Progenitor cell of endocrine pancreas (in vitro differentiated cells): ENCODE measurements around the gene MT3. TPM values are rescaled to one million over a fixed set of nuclear protein-coding genes. Genes with fewer than 3 reads are reported as not detected.

Experiments used
- DNase-seq: peaks from one replicate; pipeline ENCODE4 v3.0.0; 2021; ENCODE audit warnings: low spot score; ENCODE audit not compliant: unreplicated experiment
- H3K27ac Mint-ChIP-seq: 2 replicates; pipeline ENCODE4 v1.8.0; 2021; ENCODE audit warnings: mild to moderate bottlenecking, moderate library complexity, mixed read lengths
- H3K27me3 Mint-ChIP-seq: 2 replicates; pipeline ENCODE4 v1.8.0; 2021; ENCODE audit warnings: mixed read lengths
- H3K36me3 Mint-ChIP-seq: 2 replicates; pipeline ENCODE4 v1.8.0; 2022; ENCODE audit warnings: mixed read lengths; ENCODE audit not compliant: insufficient read depth
- H3K4me1 Mint-ChIP-seq: 2 replicates; pipeline ENCODE4 v1.8.0; 2021; ENCODE audit warnings: low read depth, mixed read lengths
- H3K4me3 Mint-ChIP-seq: 2 replicates; pipeline ENCODE4 v1.8.0; 2021; ENCODE audit warnings: low read depth, mild to moderate bottlenecking, moderate library complexity, mixed read lengths
- H3K9me3 Mint-ChIP-seq: 2 replicates; pipeline ENCODE4 v1.8.0; 2021; ENCODE audit warnings: low read depth, mixed read lengths
- total RNA-seq: library from RNA; stranded (reverse); gene quantifications from 2 replicates; pipeline ENCODE4 v1.2.1, GENCODE V29; 2021
- TF ChIP-seq, protein P1 (sequence below): fragments of 200-600 bp; sonication (generic); IDR thresholded peaks from one replicate; pipeline ENCODE4 v1.5.0; 2021; ENCODE audit warnings: antibody characterized with exemption, mild to moderate bottlenecking; ENCODE audit not compliant: unreplicated experiment

MT3 gene
- total RNA-seq, 1 donor from 2014 or later, result not detected

DNA sequence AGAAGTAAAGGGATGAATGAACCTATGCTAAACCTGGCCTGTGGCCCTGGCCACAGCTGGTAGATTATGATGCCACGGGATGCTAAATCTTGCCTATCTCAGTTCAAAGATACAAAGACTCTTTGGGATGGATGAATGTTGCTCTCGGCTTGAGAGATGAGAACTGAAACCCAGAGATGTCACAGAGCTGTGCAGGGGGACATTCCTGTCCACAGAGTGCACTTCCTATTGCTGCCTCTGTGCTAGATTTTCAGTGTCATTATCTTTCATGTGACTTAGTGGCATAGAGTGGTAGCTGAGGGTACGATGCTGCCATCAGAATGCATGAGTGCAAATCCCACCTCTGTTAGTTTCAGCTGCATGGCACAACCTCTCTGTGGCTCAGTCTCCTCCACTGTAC lies 40.8 kb downstream of the MT3 start:
- DNase-seq, result no peak
- H3K9me3 Mint-ChIP-seq, result no peaks in the 10 kb centered on the region
- TF ChIP-seq, protein P1, sequence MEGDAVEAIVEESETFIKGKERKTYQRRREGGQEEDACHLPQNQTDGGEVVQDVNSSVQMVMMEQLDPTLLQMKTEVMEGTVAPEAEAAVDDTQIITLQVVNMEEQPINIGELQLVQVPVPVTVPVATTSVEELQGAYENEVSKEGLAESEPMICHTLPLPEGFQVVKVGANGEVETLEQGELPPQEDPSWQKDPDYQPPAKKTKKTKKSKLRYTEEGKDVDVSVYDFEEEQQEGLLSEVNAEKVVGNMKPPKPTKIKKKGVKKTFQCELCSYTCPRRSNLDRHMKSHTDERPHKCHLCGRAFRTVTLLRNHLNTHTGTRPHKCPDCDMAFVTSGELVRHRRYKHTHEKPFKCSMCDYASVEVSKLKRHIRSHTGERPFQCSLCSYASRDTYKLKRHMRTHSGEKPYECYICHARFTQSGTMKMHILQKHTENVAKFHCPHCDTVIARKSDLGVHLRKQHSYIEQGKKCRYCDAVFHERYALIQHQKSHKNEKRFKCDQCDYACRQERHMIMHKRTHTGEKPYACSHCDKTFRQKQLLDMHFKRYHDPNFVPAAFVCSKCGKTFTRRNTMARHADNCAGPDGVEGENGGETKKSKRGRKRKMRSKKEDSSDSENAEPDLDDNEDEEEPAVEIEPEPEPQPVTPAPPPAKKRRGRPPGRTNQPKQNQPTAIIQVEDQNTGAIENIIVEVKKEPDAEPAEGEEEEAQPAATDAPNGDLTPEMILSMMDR, result no peak
- no peaks in the 10 kb centered on the region for H3K36me3 Mint-ChIP-seq
- no peak overlapping the region for H3K27ac Mint-ChIP-seq
- H3K27me3 Mint-ChIP-seq, result peaks cover 89% of the 10 kb centered on the region
- peaks cover 10% of the 10 kb centered on the region for H3K4me1 Mint-ChIP-seq
- no peak overlapping the region for H3K4me3 Mint-ChIP-seq

DNA sequence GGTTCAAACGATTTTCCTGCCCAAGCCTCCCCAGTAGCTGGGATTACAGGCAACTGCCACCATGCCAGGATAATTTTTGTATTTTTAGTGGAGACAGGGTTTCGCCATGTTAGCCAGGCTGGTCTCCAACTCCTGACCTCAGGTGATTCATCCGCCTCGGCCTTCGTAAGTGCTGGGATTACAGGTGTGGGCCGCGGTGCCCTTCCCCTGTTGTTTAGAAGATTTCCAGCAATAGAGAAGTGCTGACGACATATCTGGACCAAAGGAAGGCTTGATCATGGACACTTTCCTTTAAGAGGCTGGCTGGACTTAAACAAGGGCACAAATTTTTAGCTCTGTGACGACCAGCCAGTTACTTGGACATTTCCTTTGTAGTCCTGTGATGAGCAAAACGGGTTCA lies 41.9 kb downstream of the MT3 start:
- Mint-ChIP-seq H3K4me1 (peaks cover 7% of the 10 kb centered on the region), H3K4me3 (no peak overlapping the region), H3K9me3 (no peaks in the 10 kb centered on the region), H3K27me3 (peaks cover 88% of the 10 kb centered on the region), H3K36me3 (no peaks in the 10 kb centered on the region), H3K27ac (no peak overlapping the region)
- TF ChIP-seq, protein P1, result no peak
- no peak for DNase-seq

DNA sequence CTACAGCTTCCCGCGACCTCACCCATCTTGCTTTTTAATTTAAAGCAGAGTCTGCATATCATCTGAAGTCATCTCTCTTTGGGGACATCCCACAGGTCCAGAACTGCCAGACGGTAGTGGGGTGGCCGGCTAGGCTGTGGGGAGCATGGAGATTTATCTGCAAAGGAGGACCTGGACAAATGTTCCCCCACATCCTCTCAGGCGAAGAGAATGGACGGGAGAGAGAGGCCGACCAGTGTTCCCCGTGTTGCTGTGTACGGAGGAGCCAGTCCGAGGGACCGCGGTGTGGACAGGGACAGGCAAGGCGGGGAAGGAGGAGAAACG lies 42.5 kb downstream of the MT3 start:
- Mint-ChIP-seq H3K27ac (no peak overlapping the region), H3K4me3 (peak overlapping the region; percentile 52), H3K36me3 (no peaks in the 10 kb centered on the region), H3K27me3 (peaks cover 88% of the 10 kb centered on the region), H3K9me3 (no peaks in the 10 kb centered on the region), H3K4me1 (peaks cover 7% of the 10 kb centered on the region)
- TF ChIP-seq, protein P1, result no peak
- DNase-seq, result no peak

DNA sequence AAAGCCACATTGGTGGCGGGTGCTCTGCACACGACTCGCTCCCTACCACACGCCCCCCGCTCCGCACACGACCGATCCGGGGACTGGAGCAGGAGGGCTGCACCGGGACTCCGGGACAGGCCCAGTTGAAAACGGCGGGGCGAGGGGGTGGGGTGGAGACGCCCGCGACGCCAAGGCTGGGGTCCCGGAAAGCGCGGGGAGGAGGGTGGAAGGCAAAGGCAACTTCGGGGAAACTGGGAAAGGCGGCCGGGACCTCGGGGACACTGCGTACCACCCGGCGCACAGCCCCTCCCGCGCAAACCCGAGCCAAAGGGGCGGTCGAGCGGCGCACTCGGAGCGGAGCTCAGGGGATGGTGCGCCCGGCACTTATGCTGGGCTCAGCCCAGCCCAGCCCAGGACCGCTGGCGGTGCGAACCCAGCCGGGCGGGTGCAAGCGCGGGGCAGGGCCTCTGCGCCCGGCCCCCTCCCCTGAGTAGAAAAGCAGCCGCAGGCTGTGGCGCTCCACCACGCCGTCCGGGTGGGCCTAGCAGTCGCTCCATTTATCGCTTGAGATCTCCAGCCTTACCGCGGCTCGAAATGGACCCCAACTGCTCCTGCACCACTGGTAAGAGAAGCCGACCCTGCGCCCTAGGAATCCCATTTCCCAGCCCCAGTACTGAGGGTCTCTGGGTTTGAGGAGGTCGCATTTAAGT lies 43.0 kb downstream of the MT3 start, which contains the start of gene MT1M:
Gene MT1M, plus strand, starts transcription at position 504 of the 692 bp plus-strand sequence. Its CDS starts 73 bp downstream, at position 577.
- peaks cover 6% of the 10 kb centered on the region for H3K4me1 Mint-ChIP-seq
- TF ChIP-seq, protein P1, result no peak
- no peak for DNase-seq

DNA sequence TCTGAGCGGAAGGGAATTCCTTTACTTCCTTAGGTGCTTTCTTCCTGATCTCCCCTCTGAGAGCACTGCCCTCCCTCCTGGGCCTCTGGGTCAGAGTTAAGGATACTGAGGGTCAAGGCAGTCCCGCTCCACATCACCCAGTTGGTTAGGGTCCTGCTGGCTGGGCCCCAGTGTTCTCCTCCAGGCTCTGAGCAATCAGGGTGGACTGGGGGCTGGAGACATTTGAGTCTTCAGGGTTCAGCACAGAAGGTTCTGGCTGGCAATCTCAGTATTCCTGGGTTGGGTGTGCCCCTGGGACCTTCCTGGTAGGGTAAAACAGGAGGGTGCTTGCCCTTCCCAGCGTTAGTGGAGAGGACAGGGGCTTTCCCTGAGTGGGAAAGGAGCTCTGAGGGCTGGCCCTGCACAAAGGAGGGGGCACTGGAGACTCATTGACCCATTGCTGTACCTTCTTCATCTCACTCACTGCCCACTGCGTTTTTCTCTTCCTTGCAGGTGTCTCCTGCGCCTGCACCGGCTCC lies 43.6 kb downstream of the MT3 start:
- Mint-ChIP-seq H3K4me3 (peak overlapping the region; percentile 11), H3K27me3 (peaks cover 93% of the 10 kb centered on the region), H3K4me1 (peaks cover 6% of the 10 kb centered on the region), H3K9me3 (no peaks in the 10 kb centered on the region), H3K27ac (no peak overlapping the region), H3K36me3 (no peaks in the 10 kb centered on the region)
- DNase-seq, result no peak
- TF ChIP-seq, protein P1, result no peak

More for the DNA sequence above, 43.0 kb downstream of the MT3 start, which contains the start of gene MT1M:
- no peaks in the 10 kb centered on the region for H3K9me3 Mint-ChIP-seq
- H3K27ac Mint-ChIP-seq, result no peak within 1 kb of the TSS
- peak within 1 kb of the TSS; percentile 52 for H3K4me3 Mint-ChIP-seq
- no peaks in the 10 kb centered on the region for H3K36me3 Mint-ChIP-seq
- peaks cover 88% of the 10 kb centered on the region for H3K27me3 Mint-ChIP-seq
